Fibroblast of gingiva (primary cell): ENCODE measurements around the gene LLGL2.
"Not testable (repeated sequence)": the region's sequence is repeated elsewhere in the genome, so short reads cannot be mapped to it uniquely, and the experiment has no call there.

Source experiments
- DNase-seq: peaks from one replicate; pipeline ENCODE4 v3.0.0-alpha.2; 2011; ENCODE audit warnings: low read depth

Gene LLGL2

GRCh38 chr17:75570034-75570676 is 44.7 kb downstream of the LLGL2 start:
- no peak for DNase-seq

GRCh38 chr17:75570772-75571171 is 45.3 kb downstream of the LLGL2 start:
- no peak for DNase-seq

DNA sequence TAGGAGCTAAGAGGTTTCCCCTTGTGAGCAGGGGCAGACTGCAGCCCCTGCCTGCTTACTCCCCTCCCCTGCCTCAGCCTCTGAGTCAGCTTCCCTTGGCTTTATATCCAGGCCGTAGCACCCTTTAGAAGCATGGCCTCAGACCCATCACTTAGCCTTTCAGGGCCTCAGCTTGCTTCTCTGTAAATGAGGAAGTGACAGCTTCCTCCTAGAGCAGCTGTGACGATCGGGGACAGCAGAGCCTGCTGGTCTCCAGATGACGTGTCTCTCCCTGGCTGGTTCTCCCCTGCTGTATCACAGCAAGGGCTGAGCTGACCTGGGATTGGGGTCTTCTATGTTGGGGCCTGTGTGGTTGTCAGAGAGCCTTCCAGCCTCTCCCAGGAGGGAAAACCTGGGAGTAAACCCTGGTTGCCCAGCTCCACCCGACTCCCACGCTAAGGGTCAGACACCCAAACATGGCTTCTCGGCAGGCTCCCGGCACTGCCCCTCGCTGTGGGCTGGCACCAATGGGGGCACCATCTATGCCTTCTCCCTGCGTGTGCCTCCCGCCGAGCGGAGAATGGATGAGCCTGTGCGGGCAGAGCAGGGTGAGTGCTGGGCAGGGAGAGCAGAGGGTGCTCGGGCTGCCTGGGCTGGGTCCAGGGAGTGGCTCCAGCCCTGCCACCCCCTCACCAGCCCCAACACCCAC is 45.8 kb downstream of the LLGL2 start:
- no peak for DNase-seq

GRCh38 chr17:75571885-75572215 is 46.4 kb downstream of the LLGL2 start:
- no peak for DNase-seq

DNA sequence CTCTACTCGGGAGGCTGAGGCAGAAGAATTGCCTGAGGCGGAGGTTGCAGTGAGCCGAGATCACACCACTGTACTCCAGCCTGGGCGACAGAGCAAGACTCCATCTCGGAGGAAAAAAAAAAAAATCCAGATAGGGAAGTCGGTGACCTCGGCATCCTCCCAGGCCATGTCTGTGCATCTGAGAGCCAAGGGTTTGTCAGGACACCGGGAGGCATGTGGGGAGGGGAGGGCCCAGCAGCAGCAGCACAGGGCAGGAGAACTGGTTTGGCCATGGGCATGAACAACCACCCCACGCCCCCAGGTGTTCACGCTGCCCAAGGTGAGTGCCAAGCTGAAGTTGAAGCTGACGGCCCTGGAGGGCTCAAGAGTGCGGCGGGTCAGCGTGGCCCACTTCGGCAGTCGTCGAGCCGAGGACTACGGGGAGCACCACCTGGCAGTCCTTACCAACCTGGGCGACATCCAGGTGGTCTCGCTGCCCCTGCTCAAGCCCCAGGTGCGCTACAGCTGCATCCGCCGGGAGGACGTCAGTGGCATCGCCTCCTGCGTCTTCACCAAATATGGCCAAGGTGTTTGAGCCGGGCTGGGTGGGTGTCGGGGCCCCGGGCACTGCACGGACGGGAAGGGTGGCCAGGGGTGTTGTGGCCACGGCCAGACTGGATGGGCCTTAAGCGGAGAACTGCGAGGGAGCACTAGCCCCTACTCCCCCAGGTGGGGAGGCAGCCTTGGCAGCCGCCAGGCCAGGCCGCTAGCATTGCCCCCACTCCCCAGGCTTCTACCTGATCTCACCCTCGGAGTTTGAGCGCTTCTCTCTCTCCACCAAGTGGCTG is 47.4 kb downstream of the LLGL2 start:
- DNase-seq: no peak

GRCh38 chr17:75573540-75573957 is 48.1 kb downstream of the LLGL2 start:
- DNase-seq: no peak

- DNase-seq: no peak
These were observed 48.5 kb downstream of the LLGL2 start for GRCh38 chr17:75573994-75574393.

- no peak for DNase-seq
These were observed 49.0 kb downstream of the LLGL2 start for GRCh38 chr17:75574404-75575036.

DNA sequence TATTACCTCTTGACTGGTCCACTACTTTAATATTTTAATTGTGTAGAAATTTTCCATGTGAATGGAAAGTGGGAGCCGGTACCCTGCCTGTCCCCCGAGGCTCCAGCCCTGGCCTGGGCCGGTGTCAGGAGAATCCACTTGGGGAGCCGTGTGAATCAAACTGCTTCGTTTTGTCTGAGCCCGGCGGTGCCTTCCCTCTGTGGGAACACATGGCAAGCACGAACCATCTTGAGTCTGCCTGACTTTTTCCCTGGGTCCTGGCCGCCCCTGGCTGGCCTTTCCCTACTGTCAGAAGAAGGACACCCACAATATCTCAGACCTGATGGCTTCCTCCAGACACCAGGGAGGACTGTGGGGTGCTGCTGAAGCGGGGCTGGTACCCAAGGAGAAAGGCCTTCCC is 49.7 kb downstream of the LLGL2 start:
- DNase-seq: no peak

DNA sequence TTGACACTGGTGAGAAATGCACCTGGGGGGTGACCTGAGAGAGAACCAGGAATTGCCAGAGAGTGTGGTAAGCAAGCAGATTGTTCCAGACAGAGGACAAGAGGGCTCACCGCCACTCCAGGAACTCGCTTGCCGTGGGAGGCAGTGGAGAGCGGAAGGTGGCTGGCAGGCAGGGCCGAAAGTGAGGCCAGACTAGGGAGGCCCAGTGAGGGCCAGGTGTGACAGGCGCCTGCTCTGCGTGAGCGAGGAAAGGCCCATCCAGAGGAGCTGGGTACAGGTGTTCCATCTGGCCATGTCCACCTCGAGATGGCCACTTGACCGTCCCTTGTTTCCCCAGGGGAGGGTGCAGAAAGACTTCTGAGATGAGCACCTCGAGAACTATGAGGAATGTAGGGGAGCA is 50.2 kb downstream of the LLGL2 start:
- no peak for DNase-seq

- DNase-seq: no peak
These were observed 51.2 kb downstream of the LLGL2 start for GRCh38 chr17:75576661-75577060.

GRCh38 chr17:75581121-75581725 is 55.7 kb downstream of the LLGL2 start:
- not testable (repeated sequence) for DNase-seq

GRCh38 chr17:75583197-75583596 is 57.7 kb downstream of the LLGL2 start:
- not testable (repeated sequence) for DNase-seq

GRCh38 chr17:75584849-75585175 is 59.3 kb downstream of the LLGL2 start:
- DNase-seq: no peak

DNA sequence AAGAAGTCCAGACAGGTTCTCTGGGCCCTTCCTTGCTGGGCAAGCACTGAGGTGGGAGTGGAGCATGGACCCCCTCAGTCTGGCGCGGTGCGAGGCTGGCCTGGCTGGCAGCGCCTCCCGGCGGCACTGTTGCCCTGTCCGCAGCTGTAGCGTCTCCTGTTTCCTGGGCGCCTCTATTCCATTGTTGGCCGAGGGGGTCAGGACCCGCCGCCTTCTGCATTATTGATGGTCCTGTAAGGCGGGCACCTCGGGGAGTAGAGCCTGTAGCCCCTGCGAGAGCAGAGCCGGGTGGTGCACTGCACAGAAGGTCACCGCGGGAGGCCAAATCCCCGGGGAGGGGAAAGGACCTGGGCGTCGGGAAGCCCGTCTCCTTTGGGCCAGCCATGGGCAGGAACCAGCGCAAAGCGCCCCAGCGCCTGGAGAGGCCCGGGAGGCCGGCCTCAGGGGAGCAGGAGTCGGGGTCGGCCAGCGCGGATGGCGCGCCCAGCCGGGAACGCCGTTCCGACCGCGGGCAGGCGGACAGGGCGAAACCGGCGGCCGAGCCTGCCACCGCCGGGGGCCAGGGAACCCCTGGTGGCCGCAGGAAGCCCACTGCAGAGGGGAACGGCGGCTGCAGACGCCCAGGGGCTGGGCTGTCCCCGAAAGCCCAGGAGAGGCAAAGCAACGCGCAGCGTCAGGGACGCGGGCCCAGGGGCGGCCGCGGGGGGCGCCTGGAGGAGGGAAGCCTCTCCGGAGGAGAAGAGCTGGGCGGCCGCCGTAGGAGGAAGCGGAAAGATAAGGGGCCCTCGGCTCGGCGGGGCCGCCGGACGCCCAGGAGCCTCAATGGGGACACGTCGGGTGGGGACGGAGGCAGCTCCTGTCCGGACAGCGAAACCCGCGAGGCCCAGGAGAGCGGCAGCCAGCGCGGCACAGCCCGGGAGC is 62.4 kb downstream of the LLGL2 start, which contains the start of gene MYO15B:
Gene MYO15B, plus strand, starts transcription at position 126 of the 921 bp plus-strand sequence. Its CDS starts 258 bp downstream, at position 384.
- DNase-seq: no peak

- no peak for DNase-seq
These were observed 63.1 kb downstream of the LLGL2 start for GRCh38 chr17:75588596-75589011.

DNA sequence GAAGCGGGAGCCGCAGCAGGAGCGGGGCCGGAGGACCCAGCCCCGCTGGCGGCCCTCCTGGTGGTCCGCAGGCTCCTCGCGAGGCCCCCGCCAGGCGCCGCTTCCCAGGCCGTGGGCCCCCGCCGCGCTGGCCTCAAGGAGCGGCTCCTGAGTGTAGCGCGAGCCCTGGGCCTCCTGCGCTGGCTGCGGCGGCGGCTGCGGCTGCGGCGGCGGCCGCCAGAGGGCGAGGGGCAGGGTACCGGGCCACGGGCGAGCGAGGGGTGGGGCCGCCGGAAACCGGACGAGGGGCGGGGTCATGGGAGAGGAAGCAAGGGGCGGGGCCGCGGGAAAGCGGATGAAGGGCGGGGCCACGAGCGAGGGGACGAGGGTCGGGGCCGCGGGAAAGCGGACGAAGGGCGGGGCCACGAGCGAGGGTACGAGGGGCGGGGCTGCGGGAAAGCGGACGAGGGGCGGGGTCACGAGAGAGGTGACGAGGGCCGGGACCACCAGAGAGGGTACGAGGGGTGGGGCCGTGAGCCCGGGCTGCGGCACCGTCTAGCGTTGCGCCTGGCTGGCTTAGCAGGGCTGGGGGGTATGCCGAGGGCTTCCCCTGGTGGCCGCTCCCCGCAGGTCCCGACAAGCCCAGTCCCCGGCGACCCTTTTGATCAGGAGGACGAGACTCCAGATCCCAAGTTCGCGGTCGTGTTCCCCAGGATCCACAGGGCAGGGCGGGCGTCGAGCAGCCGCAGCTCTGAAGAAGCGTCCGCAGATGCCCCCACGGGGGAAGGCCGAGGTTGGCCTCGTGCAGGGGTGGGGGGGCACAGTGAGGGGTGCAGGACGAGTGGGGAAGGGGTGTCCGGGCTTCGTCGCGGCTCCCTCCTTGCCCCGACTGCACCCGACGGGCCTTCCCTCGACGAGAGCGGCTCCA is 63.8 kb downstream of the LLGL2 start:
- DNase-seq: peak; percentile 77

GRCh38 chr17:75589919-75590303 is 64.4 kb downstream of the LLGL2 start:
- no peak for DNase-seq

DNA sequence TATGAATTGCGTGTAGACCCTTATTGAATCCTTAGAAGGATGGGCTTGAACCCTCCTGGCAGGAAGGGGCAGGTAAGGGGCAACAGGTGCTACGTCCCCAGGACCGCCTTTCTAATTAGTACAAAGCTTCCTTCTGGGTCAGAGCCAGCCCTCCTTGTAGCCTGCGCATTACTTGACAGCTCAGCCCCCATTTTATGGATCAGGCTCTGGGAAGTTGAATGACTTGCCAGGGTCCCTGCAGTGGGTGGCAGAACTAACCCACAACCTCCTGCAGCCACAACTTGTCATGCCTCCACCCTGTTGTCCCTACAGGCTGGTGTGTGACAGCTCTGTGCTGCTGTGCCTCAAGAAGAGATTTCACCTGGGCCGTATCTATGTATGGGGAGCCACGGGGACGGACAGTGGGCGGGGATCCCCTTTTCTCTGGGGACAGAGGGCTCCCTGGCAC is 64.8 kb downstream of the LLGL2 start:
- no peak for DNase-seq
